Hepatocyte (in vitro differentiated cells): ENCODE measurements around the gene SLC16A9. TPM values are rescaled to one million over a fixed set of nuclear protein-coding genes. Genes with fewer than 3 reads are reported as not detected.

Experiments used
- DNase-seq: peaks from one replicate; pipeline ENCODE4 v3.0.0-alpha.2; 2016; ENCODE audit warnings: low spot score
- H2AFZ ChIP-seq: fragments of 200-600 bp; sonication (generic); 2 replicates; pipeline ENCODE4 v1.6.0; 2016; ENCODE audit warnings: antibody characterized with exemption, mild to moderate bottlenecking
- H3K27ac ChIP-seq: fragments of 200-600 bp; sonication (generic); 2 replicates; pipeline ENCODE4 v1.5.1; 2016; ENCODE audit warnings: mild to moderate bottlenecking
- H3K27me3 ChIP-seq: fragments of 200-600 bp; sonication (generic); 2 replicates; pipeline ENCODE4 v1.6.1; 2016
- H3K36me3 ChIP-seq: fragments of 200-600 bp; sonication (generic); replicated peaks from 2 replicates; pipeline ENCODE4 v1.5.1; 2016; ENCODE audit warnings: low read depth; ENCODE audit not compliant: insufficient read depth
- H3K4me1 ChIP-seq: fragments of 200-600 bp; sonication (generic); 2 replicates; pipeline ENCODE4 v1.5.1; 2016; ENCODE audit warnings: mild to moderate bottlenecking, moderate library complexity; ENCODE audit not compliant: insufficient read depth
- H3K4me2 ChIP-seq: fragments of 200-600 bp; sonication (generic); 2 replicates; pipeline ENCODE4 v1.6.0; 2016
- H3K4me3 ChIP-seq: fragments of 200-600 bp; sonication (generic); 2 replicates; pipeline ENCODE4 v1.5.1; 2016; ENCODE audit warnings: mild to moderate bottlenecking
- H3K79me2 ChIP-seq: fragments of 200-600 bp; sonication (generic); 2 replicates; pipeline ENCODE4 v1.6.0; 2017; ENCODE audit warnings: mild to moderate bottlenecking
- H3K9me2 ChIP-seq: fragments of 200-600 bp; sonication (generic); replicated peaks from 2 replicates; pipeline ENCODE4 v1.6.0; 2017; ENCODE audit warnings: mild to moderate bottlenecking; ENCODE audit not compliant: insufficient read depth
- H3K9me3 ChIP-seq: fragments of 200-600 bp; sonication (generic); 2 replicates; pipeline ENCODE4 v1.5.1; 2016; ENCODE audit warnings: low read depth, mild to moderate bottlenecking
- H4K20me1 ChIP-seq: fragments of 200-600 bp; sonication (generic); 2 replicates; pipeline ENCODE4 v1.6.0; 2016; ENCODE audit warnings: mild to moderate bottlenecking; ENCODE audit not compliant: insufficient read depth, poor library complexity, severe bottlenecking
- CTCF ChIP-seq: fragments of 200-600 bp; sonication (generic); IDR thresholded peaks from 2 replicates; pipeline ENCODE4 v1.5.1; 2016; ENCODE audit warnings: antibody characterized with exemption, mild to moderate bottlenecking; ENCODE audit not compliant: poor library complexity
- EZH2 ChIP-seq: fragments of 200-600 bp; sonication (generic); IDR thresholded peaks from 2 replicates; pipeline ENCODE4 v1.6.1; 2016; ENCODE audit warnings: antibody characterized with exemption, mild to moderate bottlenecking, borderline replicate concordance
- EZH2phosphoT487 ChIP-seq: fragments of 200-600 bp; sonication (generic); IDR thresholded peaks from one replicate; pipeline ENCODE4 v1.6.1; 2018; ENCODE audit warnings: antibody characterized with exemption, mild to moderate bottlenecking, low read depth, moderate library complexity; ENCODE audit not compliant: unreplicated experiment, severe bottlenecking
- WGBS: methylation state at CpG from one replicate; pipeline ENCODE4 v1.1.6; 2016; ENCODE audit warnings: low lambda C conversion rate; ENCODE audit errors: missing lambda C conversion rate; 5-methylcytosine and 5-hydroxymethylcytosine counted together
- polyA plus RNA-seq: library from polyadenylated mRNA; unstranded; fragments of >200 nt; fragmentation: Nextera tagmentation; extraction: Ambion mirVana; gene quantifications from 2 replicates; pipeline ENCODE4 v1.2.1, GENCODE V29; 2016
- total RNA-seq: library from RNA; depleted of rRNA; stranded (reverse); fragments of >200 nt; gene quantifications from 2 replicates; pipeline ENCODE4 v1.2.3, GENCODE V29; 2014

The SLC16A9 gene
- total and polyA plus RNA-seq, 2 experiments from 2014 or later, result 2.0 to 4.7 TPM

GRCh38 chr10:59631882-59632807, 77.5 kb downstream of the SLC16A9 start:
- Histone ChIP-seq H3K79me2 (no peaks in the 10 kb centered on the region), H3K9me2 (no peaks in the 10 kb centered on the region), H2AFZ (no peak overlapping the region), H3K27ac (no peak overlapping the region), H4K20me1 (no peaks in the 10 kb centered on the region), H3K4me1 (no peaks in the 10 kb centered on the region), H3K36me3 (no peaks in the 10 kb centered on the region), H3K9me3 (no peaks in the 10 kb centered on the region), H3K27me3 (no peaks in the 10 kb centered on the region), H3K4me2 (no peak overlapping the region), H3K4me3 (no peak overlapping the region)
- 91% methylated on average over 4 of the region's 4 CpGs for WGBS
- TF ChIP-seq EZH2phosphoT487 (no peak), CTCF (no peak), EZH2 (no peak)
- DNase-seq, result no peak

GRCh38 chr10:59631237-59631636, 78.4 kb downstream of the SLC16A9 start:
- TF ChIP-seq EZH2 (no peak), EZH2phosphoT487 (no peak), CTCF (no peak)
- Histone ChIP-seq H2AFZ (no peak overlapping the region), H3K4me2 (no peak overlapping the region), H3K36me3 (no peaks in the 10 kb centered on the region), H3K9me2 (no peaks in the 10 kb centered on the region), H3K79me2 (no peaks in the 10 kb centered on the region), H4K20me1 (no peaks in the 10 kb centered on the region), H3K4me3 (no peak overlapping the region), H3K4me1 (no peaks in the 10 kb centered on the region), H3K27me3 (no peaks in the 10 kb centered on the region), H3K9me3 (no peaks in the 10 kb centered on the region), H3K27ac (no peak overlapping the region)
- no peak for DNase-seq

GRCh38 chr10:59628965-59629364, 80.7 kb downstream of the SLC16A9 start:
- Histone ChIP-seq H4K20me1 (no peaks in the 10 kb centered on the region), H3K9me2 (no peaks in the 10 kb centered on the region), H3K4me1 (no peaks in the 10 kb centered on the region), H2AFZ (no peak overlapping the region), H3K4me3 (no peak overlapping the region), H3K79me2 (no peaks in the 10 kb centered on the region), H3K36me3 (no peaks in the 10 kb centered on the region), H3K27me3 (no peaks in the 10 kb centered on the region), H3K9me3 (no peaks in the 10 kb centered on the region), H3K27ac (no peak overlapping the region), H3K4me2 (no peak overlapping the region)
- DNase-seq, result no peak
- TF ChIP-seq CTCF, result no peak
- TF ChIP-seq EZH2phosphoT487, result no peak
- WGBS, result 96% methylated on average over 4 of the region's 4 CpGs
